Stromal cell of bone marrow (primary cell): ENCODE data around the gene PTPN13.
A peak's percentile ranks its signal among the peaks of the same experiment; 100 is the strongest.

Experiments
- DNase-seq: peaks from one replicate; pipeline ENCODE4 v3.0.0-alpha.2; 2012; ENCODE audit warnings: low read depth

The PTPN13 gene, protein sequence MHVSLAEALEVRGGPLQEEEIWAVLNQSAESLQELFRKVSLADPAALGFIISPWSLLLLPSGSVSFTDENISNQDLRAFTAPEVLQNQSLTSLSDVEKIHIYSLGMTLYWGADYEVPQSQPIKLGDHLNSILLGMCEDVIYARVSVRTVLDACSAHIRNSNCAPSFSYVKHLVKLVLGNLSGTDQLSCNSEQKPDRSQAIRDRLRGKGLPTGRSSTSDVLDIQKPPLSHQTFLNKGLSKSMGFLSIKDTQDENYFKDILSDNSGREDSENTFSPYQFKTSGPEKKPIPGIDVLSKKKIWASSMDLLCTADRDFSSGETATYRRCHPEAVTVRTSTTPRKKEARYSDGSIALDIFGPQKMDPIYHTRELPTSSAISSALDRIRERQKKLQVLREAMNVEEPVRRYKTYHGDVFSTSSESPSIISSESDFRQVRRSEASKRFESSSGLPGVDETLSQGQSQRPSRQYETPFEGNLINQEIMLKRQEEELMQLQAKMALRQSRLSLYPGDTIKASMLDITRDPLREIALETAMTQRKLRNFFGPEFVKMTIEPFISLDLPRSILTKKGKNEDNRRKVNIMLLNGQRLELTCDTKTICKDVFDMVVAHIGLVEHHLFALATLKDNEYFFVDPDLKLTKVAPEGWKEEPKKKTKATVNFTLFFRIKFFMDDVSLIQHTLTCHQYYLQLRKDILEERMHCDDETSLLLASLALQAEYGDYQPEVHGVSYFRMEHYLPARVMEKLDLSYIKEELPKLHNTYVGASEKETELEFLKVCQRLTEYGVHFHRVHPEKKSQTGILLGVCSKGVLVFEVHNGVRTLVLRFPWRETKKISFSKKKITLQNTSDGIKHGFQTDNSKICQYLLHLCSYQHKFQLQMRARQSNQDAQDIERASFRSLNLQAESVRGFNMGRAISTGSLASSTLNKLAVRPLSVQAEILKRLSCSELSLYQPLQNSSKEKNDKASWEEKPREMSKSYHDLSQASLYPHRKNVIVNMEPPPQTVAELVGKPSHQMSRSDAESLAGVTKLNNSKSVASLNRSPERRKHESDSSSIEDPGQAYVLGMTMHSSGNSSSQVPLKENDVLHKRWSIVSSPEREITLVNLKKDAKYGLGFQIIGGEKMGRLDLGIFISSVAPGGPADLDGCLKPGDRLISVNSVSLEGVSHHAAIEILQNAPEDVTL (N-terminal part only)

GRCh38 chr4:86593688-86594558 lies at the start of gene PTPN13:
PTPN13 (plus strand) TSS chr4:86594315; CDS start chr4:86635257, 40,942 bp downstream.
- DNase-seq = peak; percentile 87

- no peak for DNase-seq
Measured at GRCh38 chr4:86547140-86547539, 47.0 kb upstream of the PTPN13 start.

DNA sequence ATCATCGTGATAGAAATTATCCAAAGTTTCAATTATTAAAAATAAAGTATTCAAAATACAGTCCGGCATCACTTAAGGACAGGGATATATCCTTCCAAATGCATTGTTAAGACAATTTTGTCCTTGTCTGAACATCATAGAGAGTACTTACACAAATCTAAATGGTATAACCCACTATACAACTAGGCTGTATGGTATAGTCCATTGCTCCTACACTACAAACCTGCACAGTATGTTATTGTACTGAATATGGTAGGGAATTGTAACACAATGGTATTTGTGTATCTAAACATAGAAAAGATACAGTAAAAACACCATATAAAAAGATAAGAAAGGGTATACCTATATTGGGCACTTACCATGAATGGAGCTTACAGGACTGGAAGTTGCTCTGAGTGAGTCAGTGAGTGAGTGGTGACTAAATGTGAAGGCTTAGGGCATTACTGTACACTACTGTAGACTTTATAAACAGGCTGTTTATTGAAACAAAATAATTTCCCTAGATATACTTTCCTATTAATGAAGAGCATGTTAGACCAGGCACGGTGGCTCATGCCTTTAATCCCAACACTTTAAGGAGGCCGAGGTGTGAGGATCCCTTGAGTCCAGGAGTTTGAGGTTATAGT lies 44.8 kb upstream of the PTPN13 start:
- DNase-seq = no peak

DNA sequence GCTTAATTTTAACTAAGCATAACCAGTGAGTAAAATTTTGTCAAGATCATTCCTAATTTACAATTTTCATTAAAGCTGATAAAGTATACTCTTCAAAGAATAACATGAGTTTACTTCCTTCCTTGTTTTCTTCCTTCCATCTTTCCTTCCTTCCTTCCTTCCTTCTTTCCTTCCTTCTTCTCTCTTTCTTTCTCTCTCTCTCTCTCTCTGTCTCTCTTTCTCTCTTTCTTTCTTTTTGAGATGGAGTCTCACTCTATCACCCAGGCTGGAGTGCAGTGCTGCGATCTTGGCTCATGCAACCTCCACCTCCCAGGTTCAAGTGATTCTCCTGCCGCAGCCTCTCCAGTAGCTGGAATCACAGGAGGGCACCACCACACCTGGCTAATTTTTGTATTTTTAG lies 42.7 kb upstream of the PTPN13 start:
- no peak for DNase-seq

DNA sequence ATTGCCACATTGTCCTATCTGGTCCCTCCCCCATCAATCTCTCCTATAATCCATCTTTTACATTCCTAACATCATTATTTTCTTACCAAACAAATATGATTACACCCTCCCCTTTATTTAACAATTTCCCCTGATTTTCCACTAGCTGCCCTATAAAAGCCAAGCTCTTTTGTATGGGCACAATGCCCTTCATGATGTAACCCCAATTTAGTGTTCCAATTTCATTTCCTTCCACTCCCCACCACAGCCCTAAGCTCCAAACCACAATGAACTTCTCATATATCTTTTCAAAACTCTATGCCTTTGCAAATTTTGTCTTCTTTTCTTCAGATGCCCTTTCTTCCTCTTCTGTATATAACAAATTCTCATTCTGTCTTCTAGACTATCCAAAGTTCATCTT lies 39.5 kb upstream of the PTPN13 start:
- DNase-seq = peak; percentile 67

DNA sequence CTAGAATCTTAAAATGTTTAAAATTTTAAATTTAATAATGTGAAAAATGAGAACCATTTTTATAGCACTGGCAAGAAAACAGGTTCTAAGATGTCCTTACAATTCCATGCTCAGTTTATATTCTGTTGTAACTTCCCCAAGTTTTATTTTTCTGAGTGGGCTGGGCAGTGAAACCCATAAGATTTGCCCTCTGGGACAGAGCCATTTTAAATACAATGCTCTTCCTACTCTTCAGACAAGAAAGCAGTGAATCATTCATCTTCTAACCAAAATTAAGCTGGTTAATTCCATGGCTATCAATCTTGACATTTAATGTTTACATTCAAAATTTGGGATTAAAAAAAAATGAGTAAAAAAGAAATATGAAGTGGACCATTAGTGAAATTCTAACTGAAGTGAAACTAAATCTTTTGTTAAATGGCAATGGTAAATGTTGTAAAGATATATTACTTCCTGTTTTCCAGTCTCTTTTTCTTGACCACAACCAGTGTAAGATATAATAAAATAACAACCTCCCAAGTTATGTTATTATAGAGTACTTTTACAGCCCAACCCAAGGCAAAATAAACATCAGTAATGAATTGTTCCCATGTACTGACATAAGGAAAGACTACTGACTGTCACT lies 37.2 kb upstream of the PTPN13 start:
- no peak for DNase-seq

GRCh38 chr4:86557526-86557925 lies 36.6 kb upstream of the PTPN13 start:
- no peak for DNase-seq

- DNase-seq = no peak
Measured at GRCh38 chr4:86558258-86558657, 35.9 kb upstream of the PTPN13 start.

GRCh38 chr4:86558797-86559196 lies 35.3 kb upstream of the PTPN13 start:
- no peak for DNase-seq

- DNase-seq = no peak
Measured at GRCh38 chr4:86560447-86560846, 33.7 kb upstream of the PTPN13 start.

GRCh38 chr4:86561256-86561655 lies 32.9 kb upstream of the PTPN13 start:
- no peak for DNase-seq

- DNase-seq = no peak
Measured at GRCh38 chr4:86563416-86563815, 30.7 kb upstream of the PTPN13 start.

DNA sequence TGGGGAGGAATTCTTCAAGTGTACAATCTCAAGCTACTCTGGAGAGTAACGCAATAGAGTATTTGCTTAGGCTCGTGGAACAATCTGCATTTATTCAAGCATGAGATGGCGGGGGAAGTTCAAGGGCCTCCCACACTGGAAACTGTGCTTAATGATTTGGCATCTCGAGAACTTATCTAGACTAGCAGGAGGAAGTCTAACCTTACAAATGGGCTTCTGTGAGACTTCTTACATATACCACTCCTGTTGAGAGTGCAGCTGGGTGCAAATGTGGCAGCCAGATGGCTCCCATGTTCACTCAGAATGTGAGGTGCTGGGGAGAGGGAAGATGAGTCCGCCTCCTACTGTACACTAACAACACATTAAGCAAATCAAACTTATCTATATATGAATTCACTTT lies 29.3 kb upstream of the PTPN13 start:
- DNase-seq = no peak

DNA sequence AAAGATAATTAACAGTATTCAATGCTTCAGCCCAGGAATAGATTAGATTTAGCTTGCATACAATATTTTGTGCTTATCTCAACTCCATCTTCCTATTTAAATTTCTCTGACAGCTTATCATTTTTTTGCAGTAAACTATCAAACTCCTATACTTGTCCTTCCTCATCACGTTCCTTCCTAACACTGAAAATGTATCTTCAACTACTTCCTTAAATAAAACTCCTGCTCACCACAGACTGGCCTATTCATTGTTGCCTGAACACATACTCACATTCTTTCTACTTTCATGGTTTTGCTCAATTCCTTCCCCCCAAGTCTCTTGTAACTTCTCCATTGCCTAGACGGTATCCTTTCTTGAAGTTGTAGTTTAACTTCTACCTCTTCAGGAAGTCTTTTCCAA lies 28.5 kb upstream of the PTPN13 start:
- DNase-seq = no peak

GRCh38 chr4:86569103-86569870 lies 24.8 kb upstream of the PTPN13 start:
- no peak for DNase-seq

DNA sequence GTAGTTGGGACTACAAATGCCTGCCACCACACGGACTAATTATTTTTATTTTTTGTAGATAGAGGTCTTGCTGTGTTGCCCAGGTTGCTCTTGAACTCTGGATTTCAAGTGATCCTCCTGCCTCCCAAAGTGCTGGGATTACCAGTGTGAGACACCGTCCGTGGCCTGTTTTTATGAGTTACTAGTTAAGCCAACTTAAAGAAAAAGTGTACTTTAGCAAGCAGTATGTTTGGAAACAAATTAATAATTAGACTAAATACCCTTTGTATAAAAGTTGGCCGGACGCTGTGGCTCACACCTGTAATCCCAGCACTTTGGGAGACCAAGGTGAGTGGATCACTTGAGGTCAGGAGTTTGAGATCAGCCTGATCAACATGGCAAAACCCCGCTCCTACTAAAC lies 14.2 kb upstream of the PTPN13 start:
- DNase-seq = no peak

DNA sequence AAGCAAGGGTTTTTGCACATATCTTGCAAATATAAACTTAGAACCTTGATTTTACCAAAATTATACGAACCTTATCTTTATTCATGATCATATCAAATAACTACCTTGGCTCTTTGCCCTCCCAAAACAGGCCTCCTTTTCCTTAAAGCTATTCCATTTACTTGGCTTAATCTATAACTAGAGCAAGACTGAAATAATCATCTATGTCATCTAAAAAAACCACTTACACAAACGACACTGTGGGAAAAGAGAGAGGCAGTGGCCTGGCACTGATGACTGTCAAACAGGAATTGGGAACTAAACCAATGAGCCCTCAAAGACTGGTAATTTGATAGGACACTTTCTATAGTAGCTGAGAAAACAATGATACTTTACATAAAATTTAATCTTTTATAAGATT lies 11.7 kb upstream of the PTPN13 start:
- DNase-seq = no peak

GRCh38 chr4:86586160-86586572 lies 7.9 kb upstream of the PTPN13 start:
- DNase-seq = no peak

- DNase-seq = no peak
Measured at GRCh38 chr4:86586626-86587380, 7.3 kb upstream of the PTPN13 start.
